Urinary bladder (tissue), 4 donors: ENCODE measurements around the gene S100A14. TPM values are rescaled to one million over a fixed set of nuclear protein-coding genes. Genes with fewer than 3 reads are reported as not detected.
"Not testable (repeated sequence)": the region's sequence is repeated elsewhere in the genome, so short reads cannot be mapped to it uniquely, and the experiment has no call there.

Source experiments
- DNase-seq: peaks from one replicate; pipeline ENCODE4 v3.0.0-alpha.2; 2015; ENCODE audit errors: extremely low spot score
- H3K27ac ChIP-seq: one replicate; pipeline ENCODE4 v1.5.1; 2013; ENCODE audit warnings: low read depth, mild to moderate bottlenecking, moderate library complexity
- H3K36me3 ChIP-seq: one replicate; pipeline ENCODE4 v1.6.1; 2013; ENCODE audit warnings: mild to moderate bottlenecking, moderate library complexity; ENCODE audit not compliant: insufficient read depth
- H3K4me1 ChIP-seq: one replicate; pipeline ENCODE4 v1.6.1; 2013; ENCODE audit warnings: mild to moderate bottlenecking, moderate library complexity; ENCODE audit not compliant: insufficient read depth
- H3K4me3 ChIP-seq: one replicate; pipeline ENCODE4 v1.5.1; 2013; ENCODE audit warnings: low read depth, low read length
- WGBS: extraction: QIAGEN DNeasy Blood & Tissue Kit; methylation state at CpG from one replicate; pipeline ENCODE4 v1.1.7; 2013; 5-methylcytosine and 5-hydroxymethylcytosine counted together
- polyA plus RNA-seq: library from polyadenylated mRNA; stranded (reverse); fragments of 200-250 nt; gene quantifications from one replicate; pipeline ENCODE4 v1.2.3, GENCODE V29; 2013
- total RNA-seq: library from RNA; depleted of rRNA; stranded (reverse); fragments of >200 nt; gene quantifications from one replicate; pipeline ENCODE4 v1.2.3, GENCODE V29; 2014
- donor health status: healthy with polysubstance abuse.
- donor health status: healthy.

The S100A14 gene
- total and polyA plus RNA-seq, 2 donors, result 7.1 to 8.1 TPM

DNA sequence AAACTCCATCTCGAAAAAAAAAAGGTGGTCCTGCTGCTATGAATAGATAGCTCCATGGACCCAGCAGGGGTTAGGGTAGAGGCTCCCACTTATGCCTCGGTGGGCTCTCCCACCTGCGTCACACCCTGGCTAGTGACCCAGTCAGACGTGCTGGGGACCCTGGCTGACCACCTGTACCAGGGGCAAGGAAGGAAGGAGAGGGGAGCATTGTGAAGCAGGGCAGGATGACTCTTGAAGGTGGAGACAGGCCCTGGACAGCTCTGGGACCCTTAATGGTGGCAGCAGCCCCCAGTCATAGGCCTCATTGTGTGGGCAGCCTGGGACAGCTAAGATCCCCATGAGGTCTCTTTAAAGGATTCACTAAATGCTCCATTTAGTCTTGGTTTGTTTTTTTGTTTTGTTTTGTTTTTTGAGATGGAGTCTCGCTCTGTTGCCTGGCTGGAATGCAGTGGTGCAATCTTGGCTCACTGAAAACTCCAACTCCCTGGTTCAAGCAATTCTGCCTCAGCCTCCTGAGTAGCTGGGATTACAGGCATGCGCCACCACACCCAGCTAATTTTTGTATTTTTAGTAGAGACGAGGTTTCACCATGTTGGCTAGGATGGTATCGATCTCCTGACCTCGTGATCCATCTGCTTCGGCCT lies 32.0 kb upstream of the S100A14 start:
- H3K27ac ChIP-seq, result no peak overlapping the region

DNA sequence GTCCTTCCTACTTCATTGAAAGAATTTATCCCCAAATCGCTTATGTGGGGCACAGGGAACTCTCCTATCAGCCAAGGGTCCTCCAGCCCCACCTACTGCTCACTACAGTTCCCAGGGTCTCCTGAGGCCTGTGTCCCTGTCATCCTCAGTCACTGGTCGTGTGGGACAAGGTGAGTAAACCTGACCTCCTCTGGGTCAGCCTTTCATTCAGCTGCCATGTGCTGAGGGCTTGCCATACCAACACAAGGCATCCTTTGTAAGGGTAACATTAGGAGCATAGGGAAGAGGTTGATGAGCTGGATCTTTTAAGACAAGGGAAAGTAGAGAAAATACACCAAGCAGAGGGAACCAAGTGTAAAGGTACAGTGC lies 31.2 kb upstream of the S100A14 start:
- no peak for DNase-seq
- Histone ChIP-seq H3K4me3 (no peak overlapping the region), H3K27ac (no peak overlapping the region), H3K36me3 (peaks cover 5% of the 10 kb centered on the region), H3K4me1 (no peaks in the 10 kb centered on the region)
- 47% methylated on average over 2 of the region's 2 CpGs for WGBS

More for the DNA sequence above, 32.0 kb upstream of the S100A14 start:
- no peaks in the 10 kb centered on the region for H3K4me1 ChIP-seq
- peaks cover 5% of the 10 kb centered on the region for H3K36me3 ChIP-seq
- no peak for DNase-seq
- no peak overlapping the region for H3K4me3 ChIP-seq
- 89% methylated on average over 10 of the region's 10 CpGs for WGBS

- peaks cover 5% of the 10 kb centered on the region for H3K36me3 ChIP-seq
- no peak overlapping the region for H3K27ac ChIP-seq
- 82% methylated on average over 5 of the region's 5 CpGs for WGBS
- no peak overlapping the region for H3K4me3 ChIP-seq
- H3K4me1 ChIP-seq, result no peaks in the 10 kb centered on the region
- no peak for DNase-seq
Observed at GRCh38 chr1:153646672-153647345, 30.7 kb upstream of the S100A14 start.

DNA sequence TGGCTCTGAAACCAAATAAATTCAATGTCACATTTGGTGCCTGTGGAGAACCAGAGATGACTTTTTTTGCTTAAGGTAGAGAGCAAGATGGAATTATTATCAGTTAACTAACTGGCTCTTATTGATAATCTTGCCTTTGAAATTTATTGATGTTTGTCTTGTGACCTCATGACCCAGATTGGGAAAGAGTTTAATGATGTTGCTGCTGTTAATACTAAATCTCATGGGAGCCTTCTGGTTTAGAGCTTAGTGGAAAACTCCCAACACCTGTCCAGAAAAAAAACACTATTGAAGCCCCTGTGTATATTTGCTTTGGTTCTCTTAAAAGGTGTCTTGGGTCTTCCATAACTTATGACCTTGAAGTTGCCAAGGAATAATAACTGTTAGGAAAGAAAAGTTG lies 27.7 kb upstream of the S100A14 start:
- H3K27ac ChIP-seq, result no peak overlapping the region
- no peaks in the 10 kb centered on the region for H3K4me1 ChIP-seq
- no peak for DNase-seq
- H3K4me3 ChIP-seq, result no peak overlapping the region
- peaks cover 11% of the 10 kb centered on the region for H3K36me3 ChIP-seq

DNA sequence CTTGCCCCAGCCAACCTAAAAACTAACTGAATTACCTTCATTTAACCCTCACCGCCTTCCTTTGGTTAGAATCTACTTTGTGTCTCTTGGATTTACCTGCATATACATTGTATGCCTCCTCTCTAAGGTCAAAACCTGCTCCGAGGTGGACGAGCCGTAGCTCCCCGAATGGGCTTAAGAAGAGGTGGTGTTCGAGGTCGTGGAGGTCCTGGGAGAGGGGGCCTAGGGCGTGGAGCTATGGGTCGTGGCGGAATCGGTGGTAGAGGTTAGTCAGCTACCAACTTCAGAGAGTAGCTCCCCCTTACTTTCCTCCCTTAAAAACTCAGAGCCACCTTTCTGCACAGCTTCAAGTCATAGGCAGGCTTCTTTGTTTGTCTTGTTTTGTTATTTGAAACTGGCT lies 27.0 kb upstream of the S100A14 start:
- H3K36me3 ChIP-seq, result peaks cover 11% of the 10 kb centered on the region
- no peak overlapping the region for H3K4me3 ChIP-seq
- H3K4me1 ChIP-seq, result no peaks in the 10 kb centered on the region
- DNase-seq, result no peak
- 88% methylated on average over 11 of the region's 11 CpGs for WGBS
- no peak overlapping the region for H3K27ac ChIP-seq

- Histone ChIP-seq H3K27ac (no peak overlapping the region), H3K4me3 (no peak overlapping the region), H3K36me3 (peaks cover 11% of the 10 kb centered on the region), H3K4me1 (no peaks in the 10 kb centered on the region)
- WGBS, result 81% methylated on average over 11 of the region's 11 CpGs
- no peak for DNase-seq
Observed at GRCh38 chr1:153642161-153642560, 26.0 kb upstream of the S100A14 start.

DNA sequence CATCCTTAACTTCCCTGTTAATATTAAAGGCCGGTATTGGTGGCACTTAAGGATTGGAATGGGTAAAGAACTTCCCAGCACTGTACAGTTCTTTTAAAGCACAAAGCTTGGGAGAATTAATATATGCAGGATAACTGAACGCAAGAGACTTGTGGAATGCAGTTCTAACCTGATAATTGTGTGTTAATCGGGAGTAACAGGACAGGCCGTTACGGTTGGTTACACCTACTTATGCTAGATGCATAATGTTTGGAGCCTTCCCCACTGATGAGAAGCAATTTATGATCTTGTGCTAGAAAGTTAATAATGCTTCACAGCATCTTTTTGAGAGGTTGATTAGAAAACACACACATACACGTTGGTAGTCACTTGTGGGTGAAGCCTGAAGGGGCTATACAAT lies 24.7 kb upstream of the S100A14 start:
- no peak for DNase-seq
- 74% methylated on average over 6 of the region's 6 CpGs for WGBS
- H3K27ac ChIP-seq, result no peak overlapping the region
- H3K36me3 ChIP-seq, result peaks cover 11% of the 10 kb centered on the region
- H3K4me3 ChIP-seq, result no peak overlapping the region
- no peaks in the 10 kb centered on the region for H3K4me1 ChIP-seq

DNA sequence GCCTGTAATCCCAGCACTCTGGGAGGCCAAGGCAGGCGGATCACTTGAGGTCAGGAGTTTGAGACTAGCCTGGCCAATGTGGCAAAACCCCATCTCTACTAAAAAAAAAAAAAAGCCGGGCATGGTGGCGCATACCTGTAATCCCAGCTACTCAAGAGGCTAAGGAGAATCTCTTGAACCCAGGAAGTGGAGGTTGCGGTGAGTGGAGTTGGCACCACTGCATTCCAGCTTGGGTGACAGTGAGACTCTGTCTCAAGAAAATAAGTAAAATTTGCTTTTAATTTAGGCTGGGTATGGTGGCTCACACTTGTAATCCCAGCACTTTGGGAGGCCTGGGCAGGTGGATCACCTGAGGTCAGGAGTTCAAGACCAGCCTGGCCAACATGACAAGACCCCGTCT lies 24.1 kb upstream of the S100A14 start:
- peaks cover 11% of the 10 kb centered on the region for H3K36me3 ChIP-seq

DNA sequence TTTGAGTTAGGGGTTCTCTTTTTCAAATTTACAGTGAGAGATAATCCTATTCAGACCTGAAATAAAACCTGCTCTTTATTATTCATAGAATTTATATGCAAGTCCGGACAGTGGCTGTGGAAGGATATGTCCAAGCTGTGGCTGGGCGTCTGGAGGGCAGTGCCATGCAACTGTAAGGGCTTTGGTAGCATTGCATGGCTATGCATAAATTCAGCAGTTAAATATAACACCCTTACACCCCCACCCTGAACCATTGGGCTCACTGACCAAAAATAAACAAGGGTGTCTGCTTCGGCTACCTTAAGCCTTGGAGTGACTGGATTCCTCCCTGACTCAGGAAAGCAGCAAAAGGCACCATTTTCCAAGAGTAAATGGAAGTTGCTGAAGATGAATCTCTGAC lies 23.2 kb upstream of the S100A14 start:
- Histone ChIP-seq H3K4me1 (no peaks in the 10 kb centered on the region), H3K36me3 (peaks cover 6% of the 10 kb centered on the region), H3K4me3 (no peak overlapping the region), H3K27ac (no peak overlapping the region)
- 69% methylated on average over 3 of the region's 3 CpGs for WGBS
- DNase-seq, result no peak

More for the DNA sequence above, 24.1 kb upstream of the S100A14 start:
- WGBS, result 93% methylated on average over 5 of the region's 5 CpGs
- H3K4me1 ChIP-seq, H3K27ac ChIP-seq, H3K4me3 ChIP-seq, DNase-seq: not testable (repeated sequence)

DNA sequence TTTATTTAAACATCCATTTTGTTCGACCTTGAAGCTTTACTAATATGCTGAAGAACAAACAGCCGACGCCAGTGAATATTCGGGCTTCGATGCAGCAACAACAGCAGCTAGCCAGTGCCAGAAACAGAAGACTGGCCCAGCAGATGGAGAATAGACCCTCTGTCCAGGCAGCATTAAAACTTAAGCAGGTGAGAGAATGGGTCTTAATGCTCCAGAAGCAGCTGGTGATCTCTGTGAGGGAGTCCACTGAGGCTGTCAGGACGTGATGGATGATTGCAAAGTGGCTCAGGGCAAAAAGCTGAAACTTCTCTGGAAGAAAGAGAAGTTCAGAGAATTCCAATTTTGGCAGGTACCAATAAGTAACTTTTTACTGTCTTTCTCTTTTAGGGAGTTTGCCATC lies 22.1 kb upstream of the S100A14 start:
- H3K4me3 ChIP-seq, result no peak overlapping the region
- 70% methylated on average over 6 of the region's 6 CpGs for WGBS
- H3K27ac ChIP-seq, result no peak overlapping the region
- peaks cover 6% of the 10 kb centered on the region for H3K36me3 ChIP-seq
- DNase-seq, result no peak
- no peaks in the 10 kb centered on the region for H3K4me1 ChIP-seq

GRCh38 chr1:153636312-153636711 lies 20.2 kb upstream of the S100A14 start:
- no peak overlapping the region for H3K27ac ChIP-seq
- 92% methylated on average over 9 of the region's 9 CpGs for WGBS
- no peak for DNase-seq
- no peaks in the 10 kb centered on the region for H3K4me1 ChIP-seq
- H3K4me3 ChIP-seq, result no peak overlapping the region
- H3K36me3 ChIP-seq, result peaks cover 6% of the 10 kb centered on the region

DNA sequence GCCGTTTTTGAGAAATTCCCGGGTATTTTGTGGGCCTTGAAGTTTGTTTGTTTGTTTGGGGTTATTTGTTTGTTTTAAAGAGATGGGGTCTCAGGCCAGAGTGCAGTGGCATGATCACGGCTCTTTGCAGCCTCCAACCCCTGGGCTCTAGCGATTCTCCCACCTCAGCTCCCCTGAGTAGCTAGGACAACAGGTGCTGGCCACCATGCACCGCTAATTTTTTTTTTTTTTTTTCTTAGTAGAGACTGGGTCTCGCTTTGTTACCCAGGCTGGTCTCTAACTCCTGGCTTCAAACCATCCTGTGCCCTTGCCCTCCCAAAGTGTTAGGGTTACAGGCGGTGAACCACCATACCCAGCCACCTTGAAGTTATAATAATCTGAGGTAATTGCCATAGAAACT lies 19.7 kb upstream of the S100A14 start:
- no peaks in the 10 kb centered on the region for H3K4me1 ChIP-seq
- no peak overlapping the region for H3K4me3 ChIP-seq
- peaks cover 6% of the 10 kb centered on the region for H3K36me3 ChIP-seq
- no peak overlapping the region for H3K27ac ChIP-seq
- no peak for DNase-seq
- WGBS, result 86% methylated on average over 7 of the region's 7 CpGs

DNA sequence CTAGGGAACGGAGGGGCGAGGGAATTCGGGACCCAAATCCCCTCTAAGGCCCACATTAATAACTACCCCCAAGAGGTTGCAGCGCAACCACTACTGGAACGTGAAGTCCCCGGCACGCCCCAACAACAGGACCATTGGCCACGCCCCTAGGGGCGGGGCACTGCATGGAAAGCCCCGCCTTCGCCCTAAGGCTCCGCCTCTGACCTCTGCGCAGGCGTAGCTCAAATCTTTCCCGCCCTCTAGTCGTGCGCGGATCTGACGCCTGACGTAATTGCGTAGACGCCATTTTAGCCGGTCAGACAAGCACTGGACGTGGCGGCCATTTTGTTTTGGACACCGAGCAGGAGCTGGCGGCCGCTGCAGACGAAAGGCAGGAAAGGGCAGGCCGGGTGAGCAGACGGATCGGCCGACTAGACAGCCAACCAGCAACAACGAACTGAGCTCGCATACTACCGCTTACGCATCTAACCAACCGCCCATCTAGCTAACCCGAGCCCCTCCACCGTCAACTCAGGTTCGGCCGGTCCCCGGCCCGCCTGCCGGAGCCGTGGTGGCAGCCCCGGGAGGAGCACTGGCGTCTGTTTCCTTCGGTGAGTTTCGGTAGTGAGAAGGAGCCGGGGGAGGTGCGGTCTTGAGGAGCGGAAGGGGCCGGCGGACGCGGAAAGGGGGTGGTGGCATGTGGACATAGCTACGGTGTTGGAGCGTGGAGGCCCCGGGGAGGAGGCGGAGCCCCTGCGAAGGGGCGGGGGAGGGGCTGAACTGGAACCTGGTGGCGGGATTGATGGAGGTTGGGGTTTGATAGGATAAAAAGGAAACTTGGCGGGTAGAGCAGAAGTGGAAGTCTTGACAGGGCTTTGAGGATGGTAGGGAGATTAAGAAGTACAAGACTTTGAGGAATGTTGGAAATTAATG lies 17.9 kb upstream of the S100A14 start, which contains the start of gene CHTOP:
Gene CHTOP, plus strand, starts transcription at position 313 of the 912 bp plus-strand sequence. CDS start 2,523 bp downstream, outside the sequence.
- Histone ChIP-seq H3K27ac (peak within 1 kb of the TSS; percentile 99), H3K4me1 (no peaks in the 10 kb centered on the region), H3K36me3 (no peaks in the 10 kb centered on the region), H3K4me3 (peak within 1 kb of the TSS; percentile 71)
- DNase-seq, result peak; percentile 96
- WGBS, result 2% methylated on average over 65 of the region's 65 CpGs
